AG04450 (cell line): ENCODE results near the gene HOXA7. TPM values are rescaled to one million over a fixed set of nuclear protein-coding genes. Genes with fewer than 3 reads are reported as not detected.

ENCODE experiments used
- CTCF ChIA-PET: fragments of 300-600, 350-600 bp; formaldehyde crosslinking; extraction: SDS; loops from one replicate; lab custom pipeline; 2022; ENCODE audit warnings: antibody characterized with exemption, inconsistent platforms; lab: Charles Lee
- POLR2A ChIA-PET: fragments of 350-600 bp; formaldehyde crosslinking; extraction: SDS; loops from one replicate; lab custom pipeline; 2021; ENCODE audit warnings: antibody characterized with exemption, inconsistent platforms; lab: Yijun Ruan, JAX
- DNase-seq: peaks from one replicate; pipeline ENCODE4 v3.0.0-alpha.2; 2011; ENCODE audit warnings: low read depth, low spot score
- H3K27ac ChIP-seq: one replicate; pipeline ENCODE4 v1.5.1; 2012; ENCODE audit warnings: low read depth, low read length, control low read depth
- H3K27me3 ChIP-seq: one replicate; pipeline ENCODE4 v1.6.0; 2012; ENCODE audit warnings: low read length; ENCODE audit not compliant: control insufficient read depth, insufficient read depth
- H3K4me3 ChIP-seq: 2 replicates; pipeline ENCODE4 v1.5.1; 2011; ENCODE audit warnings: mild to moderate bottlenecking, low read depth, low read length, control low read depth
- H3K9me3 ChIP-seq: 2 replicates; pipeline ENCODE4 v1.5.1; 2012; ENCODE audit warnings: low read length; ENCODE audit not compliant: control insufficient read depth, insufficient read depth
- CTCF ChIP-seq: IDR thresholded peaks from 2 replicates; pipeline ENCODE4 v1.5.1; 2011; ENCODE audit warnings: low read depth, low read length, control low read depth, inconsistent platforms
- polyA plus RNA-seq: library from polyadenylated mRNA; depleted of rRNA; stranded (reverse); fragments of >200 nt; gene quantifications from 2 replicates; pipeline ENCODE4 v1.2.3, GENCODE V29; 2011

HOXA7 gene
- polyA plus RNA-seq, 1 experiment, result 5.3 TPM

GRCh38 chr7:27160546-27161213 lies 4.2 kb upstream of the HOXA7 start:
- Histone ChIP-seq H3K4me3 (peak overlapping the region; percentile 62), H3K27ac (no peak overlapping the region), H3K27me3 (peaks cover 26% of the 10 kb centered on the region), H3K9me3 (peaks cover 21% of the 10 kb centered on the region; the same call in 1 of the 2 replicates)
- DNase-seq, result peak; percentile 64
- POLR2A ChIA-PET, result interaction anchor here (0.5 to 1.3 kb wide), 5 partner anchors 63 to 961 kb away, joined by 3 to 5 read pairs (median 3); no protein-coding TSS in a partner anchor
- CTCF ChIA-PET, result interaction anchor here (0.6 to 3.8 kb wide), 31 partner anchors 8 to 1306 kb away, joined by 3 to 171 read pairs (median 5); partner anchors contain the start of genes HOXA3, HOXA5 and SKAP2
- peak; percentile 96 for TF ChIP-seq CTCF

GRCh38 chr7:27160145-27160545 lies 3.7 kb upstream of the HOXA7 start:
- no peak for TF ChIP-seq CTCF
- POLR2A ChIA-PET, result interaction anchor here (1.1 kb wide), 1 partner anchor 960 kb away, joined by 3 read pairs; no protein-coding TSS in a partner anchor
- no peak overlapping the region for H3K27ac ChIP-seq
- H3K27me3 ChIP-seq, result peaks cover 21% of the 10 kb centered on the region
- no peak overlapping the region for H3K4me3 ChIP-seq
- CTCF ChIA-PET, result interaction anchor here (0.6 to 3.8 kb wide), 18 partner anchors 8 to 1267 kb away, joined by 3 to 171 read pairs (median 8); partner anchors contain the start of genes HOXA3 and HOXA5
- no peak for DNase-seq
- H3K9me3 ChIP-seq, result peaks cover 21% of the 10 kb centered on the region; the same call in 1 of the 2 replicates

DNA sequence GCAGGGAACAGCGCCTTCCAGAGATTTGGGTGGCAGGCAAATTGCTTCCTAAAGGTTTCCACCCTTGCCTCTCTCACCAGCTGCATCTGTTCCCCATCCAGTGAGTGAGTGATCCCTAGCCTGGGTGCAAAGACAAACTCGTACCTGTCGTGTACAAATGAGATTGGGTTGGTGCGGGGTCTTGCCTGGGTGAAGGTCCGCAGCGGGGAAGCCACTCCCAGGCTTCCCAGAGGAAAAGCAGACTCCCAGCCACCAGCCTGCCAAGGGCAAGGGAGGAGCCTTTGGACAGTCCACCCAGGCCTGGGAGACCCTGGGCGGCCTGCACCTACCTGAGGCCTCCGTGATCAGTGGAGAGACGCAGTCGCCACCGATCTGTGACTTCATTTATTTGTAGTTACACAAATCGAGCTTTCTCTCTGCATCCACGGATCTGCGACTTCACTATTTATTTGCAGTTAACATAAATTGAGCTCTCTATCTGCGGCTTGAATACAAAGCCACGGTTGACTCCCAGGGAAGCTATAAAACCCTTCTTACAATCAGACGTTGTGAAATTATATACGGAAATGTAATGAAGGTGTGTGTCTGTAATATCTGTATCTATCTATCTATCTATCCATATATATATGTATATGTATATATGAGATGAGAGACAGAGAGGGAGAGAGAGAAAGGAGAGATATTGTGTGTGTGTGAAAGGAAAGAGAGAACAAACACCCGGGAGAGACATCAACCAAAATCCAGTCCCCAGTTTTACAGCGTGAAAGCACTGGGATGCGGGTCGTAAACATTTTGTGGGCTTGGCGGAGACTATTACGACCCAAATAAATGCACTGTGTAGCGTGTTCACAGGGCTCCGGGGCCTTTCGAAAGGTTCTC lies 3.0 kb upstream of the HOXA7 start:
- H3K4me3 ChIP-seq, result no peak overlapping the region
- no peak for TF ChIP-seq CTCF

DNA sequence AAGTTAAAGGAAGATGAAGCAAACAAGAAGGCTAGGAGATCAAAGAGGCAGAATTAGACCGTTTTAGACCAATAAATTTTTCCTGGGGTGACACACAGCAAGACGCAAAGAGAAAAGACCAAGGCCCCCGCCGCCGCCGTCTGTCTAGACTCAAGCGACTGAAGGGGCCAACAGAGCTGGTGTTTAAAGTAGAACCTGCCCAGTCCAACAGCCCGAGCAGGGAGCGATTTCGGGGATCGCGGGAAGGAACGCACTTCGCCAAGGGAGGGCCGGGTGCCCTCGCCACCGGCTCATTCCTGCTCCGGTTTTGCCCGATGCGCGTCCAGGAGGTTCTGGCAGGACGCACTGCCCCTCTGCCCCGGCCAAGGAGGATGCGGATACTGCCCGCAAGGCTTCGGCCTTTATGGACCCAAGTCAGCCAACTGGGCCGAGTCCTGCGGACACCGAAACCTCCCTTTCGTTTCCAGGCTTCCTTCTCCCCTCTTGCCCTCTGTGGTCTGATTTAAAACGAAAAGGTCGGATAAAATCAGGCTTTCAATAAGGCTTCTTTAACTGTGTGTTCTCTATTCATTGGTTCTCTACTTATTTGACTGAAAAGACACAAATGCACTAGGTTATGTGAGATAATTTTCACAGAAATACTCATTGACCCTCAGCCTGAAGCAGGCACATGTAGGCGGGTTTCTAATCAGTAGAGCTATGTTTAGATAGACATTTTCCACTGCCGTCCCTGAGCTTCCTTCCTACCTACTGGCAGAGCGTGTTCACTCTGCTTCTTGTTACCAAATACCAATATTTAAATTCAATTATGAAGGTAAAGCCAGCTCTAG lies 2.2 kb upstream of the HOXA7 start:
- peaks cover 14% of the 10 kb centered on the region; the same call in 1 of the 2 replicates for H3K9me3 ChIP-seq
- CTCF ChIA-PET, result interaction anchor here (0.6 to 1.6 kb wide), 10 partner anchors 8 to 1275 kb away, joined by 3 to 24 read pairs (median 5); partner anchors contain the start of gene HOXA5
- peaks cover 13% of the 10 kb centered on the region for H3K27me3 ChIP-seq
- H3K4me3 ChIP-seq, result no peak overlapping the region
- no peak overlapping the region for H3K27ac ChIP-seq
- no peak for TF ChIP-seq CTCF
- DNase-seq, result no peak
- POLR2A ChIA-PET, result no interaction called here

More for the DNA sequence above, 3.0 kb upstream of the HOXA7 start:
- Histone ChIP-seq H3K27ac (no peak overlapping the region), H3K9me3 (peaks cover 17% of the 10 kb centered on the region; the same call in 1 of the 2 replicates), H3K27me3 (peaks cover 16% of the 10 kb centered on the region)
- CTCF ChIA-PET, result interaction anchor here (0.6 to 1.6 kb wide), 8 partner anchors 16 to 1276 kb away, joined by 3 to 24 read pairs (median 6); partner anchors contain the start of gene HOXA5
- no peak for DNase-seq
- POLR2A ChIA-PET, result no interaction called here
